ENCODE measurements around the gene FAM83G. TPM values are rescaled to one million over a fixed set of nuclear protein-coding genes. Genes with fewer than 3 reads are reported as not detected.

The FAM83G gene
- total and polyA plus RNA-seq, 2 donors (not counting 1 experiment from before 2014, with no cell fraction given) = 2.4 to 6.3 TPM

DNA sequence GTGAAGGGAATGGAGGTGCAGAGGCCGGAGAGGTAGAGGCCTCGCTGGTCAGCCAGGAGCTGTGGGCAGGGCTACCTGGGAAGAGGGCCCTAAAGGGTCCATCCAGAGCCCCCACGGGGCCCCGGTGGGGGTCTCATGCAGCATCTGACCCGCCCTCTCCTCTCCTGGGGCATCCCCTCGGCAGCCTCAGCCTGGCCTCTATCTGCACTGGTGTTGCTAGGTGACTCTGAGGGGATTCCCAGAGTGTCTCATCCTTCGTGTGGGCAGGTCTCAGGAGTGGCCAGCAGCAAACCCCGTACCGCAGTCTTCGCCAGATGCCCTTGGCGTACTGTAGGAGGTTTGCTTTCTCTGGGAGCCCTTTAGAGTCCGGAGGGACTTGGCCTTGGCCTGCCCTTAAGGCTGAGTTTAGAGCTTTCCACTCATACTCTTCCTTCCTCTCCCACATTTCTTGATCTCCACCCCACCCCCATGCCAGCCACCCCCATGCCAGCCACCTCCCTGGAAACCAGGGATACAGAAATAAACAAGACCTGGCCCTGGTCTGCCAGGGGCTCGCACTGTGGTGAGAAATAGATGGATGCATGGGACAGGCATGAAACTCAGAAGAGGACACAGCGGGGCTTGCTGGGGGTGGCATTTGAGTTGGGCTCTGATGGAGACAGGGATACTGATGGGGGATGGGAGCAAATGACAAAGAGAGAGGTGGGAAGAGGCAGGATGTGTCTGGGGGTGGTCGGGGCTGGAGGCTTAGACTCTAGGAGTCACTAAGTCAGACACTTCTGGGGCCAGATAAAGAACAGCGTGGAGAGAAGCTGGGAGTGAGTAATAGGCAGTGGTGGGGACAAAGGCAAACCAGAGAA is 42.7 kb downstream of the FAM83G start:
- peak in 1 of 2 donors; percentile 40 for DNase-seq (ENCODE audit: low read depth in 2 of 2)
- H2AFZ ChIP-seq (ENCODE audit: low read length) = no peak overlapping the region
- TF ChIP-seq CTCF (conservative IDR thresholded peaks at IDR 0.05 in 1 of 2, IDR thresholded peaks at IDR 0.05 in 1 of 2; ENCODE audit: low read depth in 1 of 2, low read length in 2 of 2) = no peak
- no peak for TF ChIP-seq EZH2 (IDR thresholded peaks at IDR 0.05; ENCODE audit: low read length, missing control alignments)
- no peaks in the 10 kb centered on the region for H3K4me1 ChIP-seq (ENCODE audit: control insufficient read depth, extremely low read depth, insufficient read depth, low read length)
- no peaks in the 10 kb centered on the region for H4K20me1 ChIP-seq (ENCODE audit: control insufficient read depth, extremely low read depth, insufficient read depth, low read length)
- no peaks in the 10 kb centered on the region for H3K36me3 ChIP-seq (ENCODE audit: control insufficient read depth, insufficient read depth, low read length)
- H3K27ac ChIP-seq (ENCODE audit: insufficient read depth, low read length) = no peak overlapping the region
- no peaks in the 10 kb centered on the region for H3K27me3 ChIP-seq (ENCODE audit: control insufficient read depth, insufficient read depth, low read length)
- H3K79me2 ChIP-seq (ENCODE audit: control insufficient read depth, insufficient read depth, low read length) = no peaks in the 10 kb centered on the region
- no peak overlapping the region for H3K4me3 ChIP-seq (replicated peaks in 1 of 4; ENCODE audit: control extremely low read depth in 1 of 4, insufficient read depth in 1 of 4, low read depth in 3 of 4, low read length in 4 of 4)
- H3K9ac ChIP-seq (ENCODE audit: insufficient read depth, low read length) = no peak overlapping the region
- H3K9me3 ChIP-seq (ENCODE audit: control insufficient read depth, insufficient read depth, low read depth, low read length) = no peaks in the 10 kb centered on the region
- no peak overlapping the region for H3K4me2 ChIP-seq (ENCODE audit: extremely low read depth, insufficient read depth, low read length)

- TF ChIP-seq CTCF (conservative IDR thresholded peaks at IDR 0.05 in 1 of 2, IDR thresholded peaks at IDR 0.05 in 1 of 2; ENCODE audit: low read depth in 1 of 2, low read length in 2 of 2) (peak; percentile 82 to 87), EZH2 (IDR thresholded peaks at IDR 0.05; ENCODE audit: low read length, missing control alignments) (no peak)
- Histone ChIP-seq H2AFZ (ENCODE audit: low read length) (no peak overlapping the region), H3K27me3 (ENCODE audit: control insufficient read depth, insufficient read depth, low read length) (no peaks in the 10 kb centered on the region), H3K36me3 (ENCODE audit: control insufficient read depth, insufficient read depth, low read length) (no peaks in the 10 kb centered on the region), H3K9ac (ENCODE audit: insufficient read depth, low read length) (no peak overlapping the region), H3K9me3 (ENCODE audit: control insufficient read depth, insufficient read depth, low read depth, low read length) (no peaks in the 10 kb centered on the region), H3K4me2 (ENCODE audit: extremely low read depth, insufficient read depth, low read length) (no peak overlapping the region), H3K4me1 (ENCODE audit: control insufficient read depth, extremely low read depth, insufficient read depth, low read length) (no peaks in the 10 kb centered on the region), H4K20me1 (ENCODE audit: control insufficient read depth, extremely low read depth, insufficient read depth, low read length) (no peaks in the 10 kb centered on the region), H3K79me2 (ENCODE audit: control insufficient read depth, insufficient read depth, low read length) (no peaks in the 10 kb centered on the region), H3K27ac (ENCODE audit: insufficient read depth, low read length) (no peak overlapping the region), H3K4me3 (replicated peaks in 1 of 4; ENCODE audit: control extremely low read depth in 1 of 4, insufficient read depth in 1 of 4, low read depth in 3 of 4, low read length in 4 of 4) (no peak overlapping the region)
- DNase-seq (ENCODE audit: low read depth in 2 of 2) = peak; percentile 32 to 60
Measured at GRCh38 chr17:18960803-18961511, 43.6 kb downstream of the FAM83G start.

- Histone ChIP-seq H3K4me3 (replicated peaks in 1 of 4; ENCODE audit: control extremely low read depth in 1 of 4, insufficient read depth in 1 of 4, low read depth in 3 of 4, low read length in 4 of 4) (no peak overlapping the region), H3K27ac (ENCODE audit: insufficient read depth, low read length) (no peak overlapping the region), H3K36me3 (ENCODE audit: control insufficient read depth, insufficient read depth, low read length) (no peaks in the 10 kb centered on the region), H3K27me3 (ENCODE audit: control insufficient read depth, insufficient read depth, low read length) (no peaks in the 10 kb centered on the region), H3K9ac (ENCODE audit: insufficient read depth, low read length) (no peak overlapping the region), H2AFZ (ENCODE audit: low read length) (no peak overlapping the region), H3K9me3 (ENCODE audit: control insufficient read depth, insufficient read depth, low read depth, low read length) (no peaks in the 10 kb centered on the region), H3K4me1 (ENCODE audit: control insufficient read depth, extremely low read depth, insufficient read depth, low read length) (no peaks in the 10 kb centered on the region), H4K20me1 (ENCODE audit: control insufficient read depth, extremely low read depth, insufficient read depth, low read length) (no peaks in the 10 kb centered on the region), H3K79me2 (ENCODE audit: control insufficient read depth, insufficient read depth, low read length) (no peaks in the 10 kb centered on the region), H3K4me2 (ENCODE audit: extremely low read depth, insufficient read depth, low read length) (no peak overlapping the region)
- no peak for DNase-seq (ENCODE audit: low read depth in 2 of 2)
- TF ChIP-seq EZH2 (IDR thresholded peaks at IDR 0.05; ENCODE audit: low read length, missing control alignments) = no peak
- no peak for TF ChIP-seq CTCF (conservative IDR thresholded peaks at IDR 0.05 in 1 of 2, IDR thresholded peaks at IDR 0.05 in 1 of 2; ENCODE audit: low read depth in 1 of 2, low read length in 2 of 2)
Measured at GRCh38 chr17:18960241-18960665, 44.3 kb downstream of the FAM83G start.

Measured in fibroblast of lung (primary cell).